Measurements from ENCODE around the gene HSD17B12. TPM values are rescaled to one million over a fixed set of nuclear protein-coding genes. Genes with fewer than 3 reads are reported as not detected.
A peak's percentile ranks its signal among the peaks of the same experiment; 100 is the strongest.

The HSD17B12 gene
- total RNA-seq, 1 experiment from 2014 or later, result 307 TPM

- no peak overlapping the region for H3K27ac ChIP-seq (ENCODE audit: low read depth, low read length, poor library complexity, severe bottlenecking)
- H3K4me3 ChIP-seq (ENCODE audit: low read depth, low read length, poor library complexity, severe bottlenecking), result no peak overlapping the region
- no peaks in the 10 kb centered on the region for H3K27me3 ChIP-seq (replicated peaks; ENCODE audit: insufficient read depth, low read depth, low read length, poor library complexity)
- no TSS peak for BruUV-seq (replicated peaks)
- H3K36me3 ChIP-seq (ENCODE audit: insufficient read depth, low read length, poor library complexity, severe bottlenecking), result peaks cover 40% of the 10 kb centered on the region
- ChIA-PET CTCF (no interaction called here), POLR2A (ENCODE audit: low non-redundant PET) (no interaction called here)
- H3K4me1 ChIP-seq (ENCODE audit: insufficient read depth, low read length, poor library complexity, severe bottlenecking), result peaks cover 7% of the 10 kb centered on the region
- peaks cover 10% of the 10 kb centered on the region for H3K9me3 ChIP-seq (ENCODE audit: low read depth, low read length, poor library complexity, severe bottlenecking)
- intact Hi-C loops (cut with micrococcal nuclease; ENCODE audit: unreplicated experiment), result no loop called here
- TF ChIP-seq CTCF (conservative IDR thresholded peaks at IDR 0.05; ENCODE audit: low read depth, low read length), result no peak
- no peak for TF ChIP-seq EZH2 (IDR thresholded peaks at IDR 0.05; ENCODE audit: borderline replicate concordance, low read depth, low read length, poor library complexity, severe bottlenecking)
- no peak for DNase-seq (ENCODE audit: low spot score)
These were observed 123.2 kb downstream of the HSD17B12 start for GRCh38 chr11:43803766-43804165.

GRCh38 chr11:43806976-43807375, 126.4 kb downstream of the HSD17B12 start:
- no peak overlapping the region for H3K27ac ChIP-seq (ENCODE audit: low read depth, low read length, poor library complexity, severe bottlenecking)
- DNase-seq (ENCODE audit: low spot score), result no peak
- ChIA-PET CTCF (no interaction called here), POLR2A (ENCODE audit: low non-redundant PET) (no interaction called here)
- H3K36me3 ChIP-seq (ENCODE audit: insufficient read depth, low read length, poor library complexity, severe bottlenecking), result peaks cover 24% of the 10 kb centered on the region
- H3K4me3 ChIP-seq (ENCODE audit: low read depth, low read length, poor library complexity, severe bottlenecking), result no peak overlapping the region
- no peaks in the 10 kb centered on the region for H3K27me3 ChIP-seq (replicated peaks; ENCODE audit: insufficient read depth, low read depth, low read length, poor library complexity)
- TF ChIP-seq EZH2 (IDR thresholded peaks at IDR 0.05; ENCODE audit: borderline replicate concordance, low read depth, low read length, poor library complexity, severe bottlenecking) (no peak), CTCF (conservative IDR thresholded peaks at IDR 0.05; ENCODE audit: low read depth, low read length) (no peak)
- BruUV-seq (replicated peaks), result no TSS peak
- H3K4me1 ChIP-seq (ENCODE audit: insufficient read depth, low read length, poor library complexity, severe bottlenecking), result peaks cover 11% of the 10 kb centered on the region
- intact Hi-C loops (cut with micrococcal nuclease; ENCODE audit: unreplicated experiment), result no loop called here
- H3K9me3 ChIP-seq (ENCODE audit: low read depth, low read length, poor library complexity, severe bottlenecking), result peaks cover 10% of the 10 kb centered on the region

- H3K27ac ChIP-seq (ENCODE audit: low read depth, low read length, poor library complexity, severe bottlenecking), result no peak overlapping the region
- peak; percentile 98 for TF ChIP-seq CTCF (conservative IDR thresholded peaks at IDR 0.05; ENCODE audit: low read depth, low read length)
- TF ChIP-seq EZH2 (IDR thresholded peaks at IDR 0.05; ENCODE audit: borderline replicate concordance, low read depth, low read length, poor library complexity, severe bottlenecking), result no peak
- no TSS peak for BruUV-seq (replicated peaks)
- no peak overlapping the region for H3K4me3 ChIP-seq (ENCODE audit: low read depth, low read length, poor library complexity, severe bottlenecking)
- DNase-seq (ENCODE audit: low spot score), result peak; percentile 84
- POLR2A ChIA-PET (ENCODE audit: low non-redundant PET), result no interaction called here
- no peaks in the 10 kb centered on the region for H3K27me3 ChIP-seq (replicated peaks; ENCODE audit: insufficient read depth, low read depth, low read length, poor library complexity)
- CTCF ChIA-PET, result interaction anchor here (0.5 to 1.0 kb wide), 4 partner anchors 22 to 238 kb away, joined by 3 read pairs; no protein-coding TSS in a partner anchor
- peaks cover 11% of the 10 kb centered on the region for H3K4me1 ChIP-seq (ENCODE audit: insufficient read depth, low read length, poor library complexity, severe bottlenecking)
- H3K9me3 ChIP-seq (ENCODE audit: low read depth, low read length, poor library complexity, severe bottlenecking), result peaks cover under 1% of the 10 kb centered on the region
- intact Hi-C loops (cut with micrococcal nuclease; ENCODE audit: unreplicated experiment), result loop anchor here (1.0 to 2.0 kb wide), 3 partner anchors 130 to 234 kb away; partner anchors contain the start of gene HSD17B12
- peaks cover 12% of the 10 kb centered on the region for H3K36me3 ChIP-seq (ENCODE audit: insufficient read depth, low read length, poor library complexity, severe bottlenecking)
These were observed 130.5 kb downstream of the HSD17B12 start for GRCh38 chr11:43810929-43811596.
